OCI-LY1 (cell line): ENCODE data around the gene NFIA.

Experiments used
- H2AFZ ChIP-seq: fragments of 200-600 bp; sonication (generic), shearing (Covaris generic); 2 replicates; pipeline ENCODE4 v1.6.0; 2014; ENCODE audit warnings: antibody characterized with exemption, mild to moderate bottlenecking, low read length
- H3F3A ChIP-seq: fragments of 200-600 bp; sonication (generic), shearing (Covaris generic); 2 replicates; pipeline ENCODE4 v1.6.0; 2014; ENCODE audit warnings: mild to moderate bottlenecking, antibody characterized with exemption, low read length, moderate library complexity; ENCODE audit not compliant: insufficient read depth
- H3K27ac ChIP-seq: fragments of 200-600 bp; sonication (generic); 2 replicates; pipeline ENCODE4 v1.5.1; 2014; ENCODE audit warnings: low read length, mixed run types, mild to moderate bottlenecking, low read depth; ENCODE audit not compliant: poor library complexity, severe bottlenecking
- H3K27me3 ChIP-seq: fragments of 200-600 bp; sonication (generic); 2 replicates; pipeline ENCODE4 v1.6.0; 2014; ENCODE audit warnings: antibody characterized with exemption, mild to moderate bottlenecking, low read length, moderate library complexity; ENCODE audit not compliant: insufficient read depth
- H3K36me3 ChIP-seq: fragments of 200-600 bp; sonication (generic); 2 replicates; pipeline ENCODE4 v1.6.1; 2014; ENCODE audit warnings: mild to moderate bottlenecking, antibody characterized with exemption, low read length, moderate library complexity, mixed read lengths; ENCODE audit not compliant: insufficient read depth
- H3K4me1 ChIP-seq: fragments of 200-600 bp; sonication (generic); 2 replicates; pipeline ENCODE4 v1.5.1; 2014; ENCODE audit warnings: mild to moderate bottlenecking, low read length, moderate library complexity; ENCODE audit not compliant: insufficient read depth, severe bottlenecking
- H3K4me2 ChIP-seq: fragments of 200-600 bp; sonication (generic), shearing (Covaris generic); 2 replicates; pipeline ENCODE4 v1.6.1; 2014; ENCODE audit warnings: low read length
- H3K4me3 ChIP-seq: fragments of 200-600 bp; sonication (generic); 2 replicates; pipeline ENCODE4 v1.5.1; 2014; ENCODE audit warnings: low read length, low read depth, mild to moderate bottlenecking, mixed read lengths; ENCODE audit not compliant: poor library complexity, severe bottlenecking
- H3K79me2 ChIP-seq: fragments of 200-600 bp; shearing (Covaris generic); 2 replicates; pipeline ENCODE4 v1.6.1; 2016; ENCODE audit warnings: mixed run types, low read length, mixed read lengths; ENCODE audit not compliant: insufficient read depth
- H3K9ac ChIP-seq: fragments of 200-600 bp; sonication (generic), shearing (Covaris generic); 2 replicates; pipeline ENCODE4 v1.6.1; 2014; ENCODE audit warnings: mild to moderate bottlenecking, low read length, mixed read lengths
- H3K9me2 ChIP-seq: fragments of 200-600 bp; sonication (generic), shearing (Covaris generic); 2 replicates; pipeline ENCODE4 v1.6.1; 2014; ENCODE audit warnings: low read depth, mild to moderate bottlenecking, low read length, mixed read lengths
- H3K9me3 ChIP-seq: fragments of 200-600 bp; shearing (Covaris generic); 2 replicates; pipeline ENCODE4 v1.6.1; 2014; ENCODE audit warnings: low read length, mixed read lengths
- H4K20me1 ChIP-seq: fragments of 200-600 bp; sonication (generic), shearing (Covaris generic); 2 replicates; pipeline ENCODE4 v1.6.0; 2016; ENCODE audit warnings: mild to moderate bottlenecking, low read length; ENCODE audit not compliant: insufficient read depth
- CTCF ChIP-seq: fragments of 200-600 bp; sonication (generic), shearing (Covaris generic); IDR thresholded peaks from 2 replicates; pipeline ENCODE4 v1.5.1; 2017; ENCODE audit warnings: mild to moderate bottlenecking, antibody characterized with exemption, low read length, moderate library complexity, mixed read lengths

Gene NFIA

GRCh38 chr1:61506944-61507500, 424.7 kb downstream of the NFIA start:
- Histone ChIP-seq H3K36me3 (no peaks in the 10 kb centered on the region), H4K20me1 (no peaks in the 10 kb centered on the region), H3K9ac (no peak overlapping the region), H3K4me3 (no peak overlapping the region), H3K27me3 (no peaks in the 10 kb centered on the region), H3K9me2 (no peaks in the 10 kb centered on the region), H3K4me1 (no peaks in the 10 kb centered on the region), H3K9me3 (no peaks in the 10 kb centered on the region), H2AFZ (no peak overlapping the region), H3K79me2 (no peaks in the 10 kb centered on the region), H3K4me2 (no peak overlapping the region), H3F3A (no peaks in the 10 kb centered on the region), H3K27ac (no peak overlapping the region)
- TF ChIP-seq CTCF = no peak
